Upper lobe of right lung (tissue), 1 donor: Measurements from ENCODE around the gene LAMA3. TPM values are rescaled to one million over a fixed set of nuclear protein-coding genes. Genes with fewer than 3 reads are reported as not detected.
"Not testable (repeated sequence)": the region's sequence is repeated elsewhere in the genome, so short reads cannot be mapped to it uniquely, and the experiment has no call there.

Experiments
- ATAC-seq: fragments of 200-7000 bp; cut with Tn5 transposase; one replicate; pipeline ENCODE4 v1.9.1; 2020; ENCODE audit warnings: mild to moderate bottlenecking, moderate library complexity
- DNase-seq: peaks from one replicate; pipeline ENCODE4 v3.0.0-alpha.2; 2020
- H3K27ac ChIP-seq: fragments of 200-600 bp; one replicate; pipeline ENCODE4 v1.8.0; 2022
- H3K27me3 ChIP-seq: fragments of 200-600 bp; one replicate; pipeline ENCODE4 v1.8.0; 2022; ENCODE audit warnings: mild to moderate bottlenecking
- H3K36me3 ChIP-seq: fragments of 200-600 bp; one replicate; pipeline ENCODE4 v1.8.0; 2022
- H3K4me1 ChIP-seq: fragments of 200-600 bp; one replicate; pipeline ENCODE4 v1.8.0; 2022
- H3K4me3 ChIP-seq: fragments of 200-600 bp; one replicate; pipeline ENCODE4 v1.8.0; 2022; ENCODE audit warnings: mild to moderate bottlenecking
- H3K9me3 ChIP-seq: fragments of 200-600 bp; one replicate; pipeline ENCODE4 v1.8.0; 2022
- CTCF ChIP-seq: fragments of 200-600 bp; IDR thresholded peaks from one replicate; pipeline ENCODE4 v1.8.0; 2022; ENCODE audit warnings: antibody characterized with exemption
- intact Hi-C: fragments of 100-400 bp; cut with DNase I; formaldehyde crosslinking; loops from one replicate; pipeline ENCODE4 v1.11.0; 2022
- total RNA-seq: library from RNA; stranded (reverse); fragmentation: NEBNext Ultra II Directional; extraction: Animal tissue kit (Norgen Biotek cat#: 25700); gene quantifications from one replicate; pipeline ENCODE4 v1.2.1, GENCODE V29; 2021
- donor health status: DM: no; HTN: yes; CAD: no; lungs with severe emphysema.

The LAMA3 gene
- total RNA-seq, 1 donor from 2014 or later = 139 TPM

GRCh38 chr18:23727707-23728493 lies 38.6 kb downstream of the LAMA3 start:
- no peak overlapping the region for H3K4me3 ChIP-seq
- no peaks in the 10 kb centered on the region for H3K36me3 ChIP-seq
- intact Hi-C loops = no loop called here
- no peak for TF ChIP-seq CTCF
- ATAC-seq (no peak), DNase-seq (no peak)
- H3K27ac ChIP-seq = no peak overlapping the region
- H3K9me3 ChIP-seq = no peaks in the 10 kb centered on the region
- no peaks in the 10 kb centered on the region for H3K4me1 ChIP-seq
- no peaks in the 10 kb centered on the region for H3K27me3 ChIP-seq

- DNase-seq (no peak), ATAC-seq (no peak)
- TF ChIP-seq CTCF = no peak
- H3K4me1 ChIP-seq = no peaks in the 10 kb centered on the region
- no peaks in the 10 kb centered on the region for H3K9me3 ChIP-seq
- H3K27me3 ChIP-seq = no peaks in the 10 kb centered on the region
- no peak overlapping the region for H3K4me3 ChIP-seq
- H3K27ac ChIP-seq = no peak overlapping the region
- H3K36me3 ChIP-seq = no peaks in the 10 kb centered on the region
- intact Hi-C loops = no loop called here
Observed at GRCh38 chr18:23730857-23731256, 41.6 kb downstream of the LAMA3 start.

- Histone ChIP-seq H3K4me3 (no peak overlapping the region), H3K27ac (no peak overlapping the region), H3K27me3 (no peaks in the 10 kb centered on the region), H3K9me3 (no peaks in the 10 kb centered on the region), H3K36me3 (no peaks in the 10 kb centered on the region), H3K4me1 (no peaks in the 10 kb centered on the region)
- DNase-seq = no peak
- no peak for ATAC-seq
- intact Hi-C loops = no loop called here
- TF ChIP-seq CTCF = no peak
Observed at GRCh38 chr18:23731861-23732260, 42.6 kb downstream of the LAMA3 start.

GRCh38 chr18:23732439-23732838 lies 43.2 kb downstream of the LAMA3 start:
- H3K4me1 ChIP-seq = no peaks in the 10 kb centered on the region
- no peak overlapping the region for H3K27ac ChIP-seq
- ATAC-seq (no peak), DNase-seq (no peak)
- no peaks in the 10 kb centered on the region for H3K9me3 ChIP-seq
- no peaks in the 10 kb centered on the region for H3K36me3 ChIP-seq
- H3K27me3 ChIP-seq = no peaks in the 10 kb centered on the region
- TF ChIP-seq CTCF = no peak
- intact Hi-C loops = no loop called here
- no peak overlapping the region for H3K4me3 ChIP-seq

- H3K36me3 ChIP-seq, H3K4me1 ChIP-seq, intact Hi-C loops, DNase-seq, H3K27ac ChIP-seq, H3K4me3 ChIP-seq, H3K9me3 ChIP-seq, H3K27me3 ChIP-seq, ATAC-seq: not testable (repeated sequence)
Observed at GRCh38 chr18:23733265-23733664, 44.0 kb downstream of the LAMA3 start.

- no peak for TF ChIP-seq CTCF
- H3K36me3 ChIP-seq = no peaks in the 10 kb centered on the region
- intact Hi-C loops = no loop called here
- no peaks in the 10 kb centered on the region for H3K4me1 ChIP-seq
- no peak overlapping the region for H3K4me3 ChIP-seq
- no peaks in the 10 kb centered on the region for H3K9me3 ChIP-seq
- H3K27me3 ChIP-seq = no peaks in the 10 kb centered on the region
- H3K27ac ChIP-seq = no peak overlapping the region
- ATAC-seq (no peak), DNase-seq (no peak)
Observed at GRCh38 chr18:23733895-23734294, 44.6 kb downstream of the LAMA3 start.
